Mononuclear cell (primary cell): ENCODE data around the gene AUTS2. TPM values are rescaled to one million over a fixed set of nuclear protein-coding genes. Genes with fewer than 3 reads are reported as not detected.

ENCODE experiments used
- H3K27me3 ChIP-seq: 2 replicates; pipeline ENCODE4 v1.6.0; 2011; ENCODE audit warnings: low read length, control low read depth; ENCODE audit not compliant: insufficient read depth
- H3K4me1 ChIP-seq: 2 replicates; pipeline ENCODE4 v1.5.1; 2011; ENCODE audit warnings: mild to moderate bottlenecking, low read length, control low read depth; ENCODE audit not compliant: insufficient read depth
- H3K4me3 ChIP-seq: 2 replicates; pipeline ENCODE4 v1.5.1; 2011; ENCODE audit warnings: mild to moderate bottlenecking, low read length, moderate library complexity
- H3K9me3 ChIP-seq: 2 replicates; pipeline ENCODE4 v1.5.1; 2011; ENCODE audit warnings: low read depth, mild to moderate bottlenecking, control low read depth, low read length
- total RNA-seq: library from RNA; depleted of rRNA; stranded (reverse); fragments of >200 nt; gene quantifications from one replicate; pipeline ENCODE4 v1.2.3, GENCODE V29; 2012

Gene AUTS2
- total RNA-seq, 1 donor, result 16.5 TPM

DNA sequence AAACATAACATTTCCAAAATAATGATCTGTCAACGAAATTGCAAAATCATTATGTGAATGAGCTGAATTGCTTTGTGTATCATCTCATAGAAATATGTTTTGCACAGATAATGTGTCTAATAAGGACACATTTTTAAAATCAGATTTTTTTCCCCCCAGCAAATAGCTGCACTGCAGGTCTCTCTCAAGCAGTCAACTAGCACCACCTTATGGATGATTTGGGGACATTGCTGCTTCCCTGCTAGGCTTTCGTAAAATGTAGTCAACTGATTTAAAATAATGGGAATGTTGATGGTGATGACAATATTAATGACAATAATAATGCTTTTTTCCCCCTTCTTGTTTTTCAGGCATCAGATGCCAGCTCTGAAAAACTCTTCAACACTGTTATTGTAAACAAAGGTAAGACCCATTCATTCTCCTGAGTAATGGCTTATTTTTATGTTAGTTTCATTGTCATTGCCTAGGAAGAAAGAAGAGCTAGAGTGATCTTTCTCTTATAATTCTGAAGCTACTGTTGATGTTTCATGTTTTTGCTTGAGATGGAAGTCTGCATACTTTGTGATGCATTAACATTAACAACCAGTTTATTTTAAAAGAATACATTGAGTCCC, 1100.1 kb downstream of the AUTS2 start:
- H3K27me3 ChIP-seq, result peaks cover 30% of the 10 kb centered on the region
- peaks cover 15% of the 10 kb centered on the region for H3K4me1 ChIP-seq

DNA sequence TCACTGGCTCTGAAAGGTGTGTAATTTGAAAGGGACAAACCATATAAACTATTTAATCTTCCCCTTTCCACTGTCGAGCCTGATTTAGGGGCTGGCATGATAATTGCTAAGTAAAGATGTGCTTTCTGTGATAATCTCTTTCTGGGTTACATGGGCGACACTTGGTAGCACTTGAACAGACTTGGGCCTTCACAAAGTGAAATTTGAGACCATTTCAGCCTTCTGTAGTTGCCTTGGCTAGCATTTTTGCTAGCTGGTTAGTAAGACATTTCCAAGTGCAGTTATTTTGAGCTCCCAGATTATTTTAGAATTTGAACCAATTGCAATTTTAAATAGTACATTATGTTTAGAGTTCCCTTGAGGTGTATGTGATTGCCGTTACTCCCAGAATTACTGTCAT, 1101.0 kb downstream of the AUTS2 start:
- H3K9me3 ChIP-seq, result no peaks in the 10 kb centered on the region

More for the DNA sequence above, 1100.1 kb downstream of the AUTS2 start:
- H3K9me3 ChIP-seq, result no peaks in the 10 kb centered on the region
- H3K4me3 ChIP-seq, result no peak overlapping the region

DNA sequence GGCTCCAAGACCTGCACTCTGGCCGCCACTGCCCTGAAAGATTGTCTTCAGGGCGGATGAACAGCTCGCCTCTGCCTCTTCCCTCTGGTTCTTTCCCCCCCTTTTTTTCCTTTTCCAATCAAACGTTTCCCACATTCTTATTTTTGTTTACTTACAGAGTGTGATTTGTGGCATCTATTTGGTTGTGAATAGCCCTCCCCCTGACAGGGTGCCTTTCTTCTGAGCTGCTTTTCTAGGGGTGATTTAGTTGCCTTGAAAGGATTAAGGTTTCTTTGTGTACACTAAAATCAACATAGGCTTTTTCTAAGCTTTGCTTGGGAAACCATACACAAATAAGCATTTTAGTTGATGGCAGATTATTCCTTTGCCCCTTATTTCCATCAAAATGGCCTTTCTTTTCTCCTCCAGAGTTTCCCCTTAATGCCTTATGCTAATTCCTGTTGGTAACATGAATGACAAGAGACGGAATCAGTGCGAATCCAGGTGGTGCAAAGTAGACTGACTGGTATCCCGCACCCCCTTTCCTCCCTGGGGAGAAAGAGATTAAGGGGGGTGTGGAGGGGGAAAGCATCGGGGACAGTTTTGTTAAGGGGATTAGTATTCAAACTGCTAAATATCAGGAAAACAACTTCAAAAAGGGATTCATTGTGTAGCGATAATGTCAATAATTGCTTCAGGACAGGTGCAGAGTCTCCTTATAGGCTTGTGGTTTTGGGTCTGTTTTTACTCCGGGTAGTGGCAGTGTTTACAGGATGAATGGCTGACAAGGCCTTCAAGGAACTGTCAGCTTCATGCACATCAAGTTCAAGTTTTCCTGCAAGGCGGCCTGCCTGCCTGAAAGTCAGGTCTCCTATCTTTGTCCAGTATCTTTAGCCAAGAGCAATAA, 1102.0 kb downstream of the AUTS2 start:
- H3K4me3 ChIP-seq, result no peak overlapping the region
- peaks cover 25% of the 10 kb centered on the region for H3K27me3 ChIP-seq
- peaks cover 9% of the 10 kb centered on the region for H3K4me1 ChIP-seq
- no peaks in the 10 kb centered on the region for H3K9me3 ChIP-seq

More for the DNA sequence above, 1101.0 kb downstream of the AUTS2 start:
- peaks cover 27% of the 10 kb centered on the region for H3K27me3 ChIP-seq
- peaks cover 15% of the 10 kb centered on the region for H3K4me1 ChIP-seq
- no peak overlapping the region for H3K4me3 ChIP-seq

DNA sequence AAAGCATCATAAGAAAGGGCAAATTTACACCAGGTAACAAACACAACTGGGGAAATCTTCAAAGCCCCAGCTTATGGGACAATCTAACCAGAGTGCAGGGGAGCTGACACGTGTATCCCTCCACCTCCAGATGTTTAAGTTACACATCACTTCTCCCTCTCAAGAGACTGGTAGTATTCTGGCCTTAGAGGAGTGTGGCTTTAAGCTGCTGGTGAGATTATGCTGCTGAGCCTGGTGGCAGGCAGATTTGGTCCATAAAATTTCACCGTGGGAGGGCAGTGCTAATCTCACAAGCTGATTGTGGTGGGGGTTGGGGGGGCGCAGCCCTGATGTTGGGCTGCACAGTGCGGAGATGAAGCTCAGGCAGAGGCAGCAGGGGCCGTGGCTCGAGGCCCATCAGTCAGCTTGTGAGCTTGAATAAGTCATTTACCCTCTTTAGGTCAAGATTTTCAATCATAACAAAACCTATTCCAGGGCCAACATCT, 1102.7 kb downstream of the AUTS2 start:
- H3K4me3 ChIP-seq, result no peak overlapping the region
- no peaks in the 10 kb centered on the region for H3K9me3 ChIP-seq
- peaks cover 19% of the 10 kb centered on the region for H3K27me3 ChIP-seq
- peaks cover 3% of the 10 kb centered on the region for H3K4me1 ChIP-seq

DNA sequence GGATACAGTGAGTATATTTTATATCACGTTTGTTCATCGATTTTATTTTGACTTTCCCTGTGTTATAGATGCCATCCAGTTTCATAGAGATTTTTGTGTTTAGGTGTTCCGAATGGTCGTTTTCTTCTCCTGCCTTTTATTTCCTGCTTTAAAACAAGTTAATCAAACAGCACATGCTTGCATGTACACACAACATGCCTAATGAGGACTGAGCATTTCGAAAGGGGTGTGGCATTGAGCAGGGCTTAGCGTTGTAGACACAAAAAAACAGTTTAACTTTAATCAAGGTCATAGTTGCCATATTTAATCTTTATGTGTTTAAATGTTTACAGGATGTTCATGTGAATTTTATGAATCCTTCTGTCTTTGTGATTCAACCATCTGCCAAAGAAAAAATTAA, 1103.2 kb downstream of the AUTS2 start:
- Histone ChIP-seq H3K4me1 (no peaks in the 10 kb centered on the region), H3K4me3 (no peak overlapping the region), H3K27me3 (peaks cover 14% of the 10 kb centered on the region), H3K9me3 (no peaks in the 10 kb centered on the region)

DNA sequence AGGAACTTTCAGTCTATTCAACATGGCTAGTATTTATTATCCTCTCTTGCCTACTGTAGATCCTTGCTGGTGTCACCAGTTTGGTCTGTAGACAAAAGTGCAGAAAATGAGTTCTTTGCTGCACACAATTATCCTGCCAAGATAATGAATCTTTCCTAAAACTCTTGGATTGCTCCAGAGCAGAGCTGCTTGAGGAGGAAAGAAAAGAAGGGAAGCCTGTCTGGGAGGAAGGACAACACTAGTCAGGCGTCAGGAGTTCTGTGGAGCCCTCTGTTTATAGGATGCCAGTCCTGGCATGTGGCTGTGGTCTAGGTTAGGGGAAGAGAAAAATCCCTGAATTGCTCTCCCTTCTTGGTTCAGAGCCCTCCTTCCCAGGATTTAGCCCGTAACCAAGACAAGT, 1103.7 kb downstream of the AUTS2 start:
- Histone ChIP-seq H3K4me1 (no peaks in the 10 kb centered on the region), H3K4me3 (no peak overlapping the region), H3K27me3 (peaks cover 8% of the 10 kb centered on the region), H3K9me3 (no peaks in the 10 kb centered on the region)

DNA sequence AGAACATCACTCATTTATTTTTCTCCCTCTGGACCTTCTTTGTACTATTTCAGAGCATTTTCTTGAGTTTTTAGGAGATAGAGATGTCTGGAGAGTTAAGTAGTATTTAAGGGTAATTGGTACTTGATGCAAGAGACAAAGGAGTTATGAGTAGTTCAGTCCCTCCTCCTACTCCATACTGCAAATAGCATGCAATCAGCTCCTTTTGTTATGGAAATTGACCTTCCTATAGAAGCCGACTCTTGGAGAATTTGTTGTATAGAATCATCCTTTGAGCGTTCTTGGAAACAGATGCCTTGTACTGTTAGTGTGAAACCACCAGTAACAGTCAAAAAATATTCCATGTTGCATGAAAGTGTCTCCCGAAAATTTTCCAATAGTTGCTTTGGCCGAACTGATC, 1105.5 kb downstream of the AUTS2 start:
- H3K27me3 ChIP-seq, result no peaks in the 10 kb centered on the region
- H3K9me3 ChIP-seq, result no peaks in the 10 kb centered on the region
- no peaks in the 10 kb centered on the region for H3K4me1 ChIP-seq
- H3K4me3 ChIP-seq, result no peak overlapping the region

DNA sequence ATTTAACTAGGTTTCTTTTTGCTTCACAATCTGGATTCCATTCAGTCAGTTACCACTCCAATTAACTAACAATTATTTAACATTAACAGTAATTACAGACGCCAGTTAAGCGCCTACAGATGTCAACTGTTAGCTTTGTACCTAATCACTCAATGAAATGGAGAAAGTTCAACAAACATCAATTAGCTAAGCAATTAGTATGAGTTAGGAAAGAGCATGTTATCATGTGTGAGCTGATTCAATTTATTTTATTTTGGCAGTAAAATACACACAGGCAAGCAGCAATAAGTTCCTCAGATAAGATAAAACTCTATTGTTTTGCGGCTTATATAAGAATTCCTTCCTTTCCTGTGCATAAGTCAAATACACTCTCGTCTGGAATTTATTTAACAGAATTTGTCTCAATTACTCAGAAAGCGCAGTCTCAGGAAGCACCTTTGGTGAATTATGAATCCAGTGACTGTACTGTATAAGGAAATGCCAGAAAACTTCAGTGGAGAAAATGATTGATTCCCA, 1106.6 kb downstream of the AUTS2 start:
- no peaks in the 10 kb centered on the region for H3K9me3 ChIP-seq
- H3K4me3 ChIP-seq, result no peak overlapping the region
- no peaks in the 10 kb centered on the region for H3K4me1 ChIP-seq
- no peaks in the 10 kb centered on the region for H3K27me3 ChIP-seq

DNA sequence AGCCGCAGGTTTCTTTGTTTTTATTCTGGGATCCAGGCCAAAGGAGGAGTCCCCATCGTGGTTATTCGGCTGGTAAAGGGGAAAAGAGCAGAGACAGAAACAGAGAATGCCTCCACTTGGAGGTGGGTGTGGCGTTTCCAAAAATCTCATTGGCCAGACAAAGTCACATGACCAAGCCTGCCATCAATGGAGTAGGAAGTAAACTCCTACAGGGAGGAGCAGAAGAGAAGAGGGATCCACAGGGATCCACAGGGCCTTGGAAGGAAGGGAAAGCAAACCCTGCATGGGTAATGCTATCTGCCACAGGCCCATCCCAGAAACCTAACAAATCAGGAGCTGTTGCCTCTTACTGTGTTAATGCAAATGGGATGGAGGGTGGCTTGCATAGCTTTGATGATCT, 1107.9 kb downstream of the AUTS2 start:
- Histone ChIP-seq H3K4me3 (no peak overlapping the region), H3K4me1 (no peaks in the 10 kb centered on the region), H3K27me3 (no peaks in the 10 kb centered on the region), H3K9me3 (no peaks in the 10 kb centered on the region)

DNA sequence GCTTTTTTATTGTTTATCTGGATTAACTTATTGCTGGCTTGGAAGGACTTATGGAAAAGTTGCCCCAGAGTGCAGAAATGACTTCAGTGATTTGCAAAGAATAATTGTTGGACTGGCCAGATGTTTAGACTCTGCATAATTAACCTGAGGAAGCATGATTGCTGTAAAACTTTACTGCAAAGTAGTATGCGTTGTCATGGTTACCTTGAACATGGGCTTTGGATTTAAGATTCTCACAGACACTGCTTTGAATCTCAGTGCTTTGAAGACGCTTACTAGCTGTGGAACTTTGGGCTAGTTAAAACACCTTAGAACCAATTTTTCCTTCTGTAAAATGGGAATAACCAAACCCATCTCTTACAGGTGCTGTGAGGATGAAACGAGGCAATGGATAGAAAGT, 1108.4 kb downstream of the AUTS2 start:
- no peaks in the 10 kb centered on the region for H3K4me1 ChIP-seq
- H3K4me3 ChIP-seq, result no peak overlapping the region
- no peaks in the 10 kb centered on the region for H3K9me3 ChIP-seq
- H3K27me3 ChIP-seq, result no peaks in the 10 kb centered on the region

DNA sequence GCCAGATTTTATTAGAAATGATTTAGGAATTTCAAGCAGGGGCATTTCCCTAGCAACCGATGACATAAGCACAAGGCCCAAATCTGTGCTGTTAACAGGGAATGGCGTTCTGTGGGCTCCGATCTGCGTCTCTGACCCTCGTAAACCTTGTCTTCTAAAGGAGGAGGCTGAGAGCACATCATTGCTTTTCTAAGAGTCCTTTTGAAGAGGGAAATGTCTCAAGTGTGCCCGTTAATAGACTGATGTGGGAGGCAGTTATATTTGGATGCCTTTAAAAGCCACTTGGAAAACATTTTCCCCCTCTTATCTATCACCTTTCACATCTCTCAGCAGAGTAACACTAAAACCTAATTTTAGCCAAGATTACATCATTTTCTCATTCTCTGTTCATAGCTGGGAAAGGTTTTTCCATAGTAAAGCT, 1109.6 kb downstream of the AUTS2 start:
- Histone ChIP-seq H3K4me3 (no peak overlapping the region), H3K9me3 (no peaks in the 10 kb centered on the region), H3K4me1 (no peaks in the 10 kb centered on the region), H3K27me3 (no peaks in the 10 kb centered on the region)

DNA sequence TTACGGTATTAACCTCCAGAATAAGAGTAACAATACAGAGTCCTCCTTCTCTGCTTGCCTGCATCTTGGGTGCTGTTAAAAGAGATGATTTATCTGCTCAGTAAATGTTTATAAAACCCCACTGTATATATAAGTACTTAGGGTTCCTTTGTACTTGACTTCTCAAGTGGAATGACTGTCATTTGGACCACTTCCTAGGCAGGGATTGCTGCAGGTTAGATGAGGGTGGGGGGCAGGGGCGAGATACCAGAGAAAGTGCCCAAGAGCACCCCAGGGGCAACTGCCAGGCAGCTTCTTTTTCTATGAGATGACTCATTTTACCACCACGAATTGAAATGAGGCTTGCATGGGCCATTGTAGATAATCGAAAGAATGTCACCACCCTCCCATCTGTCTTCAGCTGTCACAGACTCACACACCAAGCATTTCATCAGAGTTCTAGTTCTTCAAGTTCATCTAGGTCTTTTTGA, 1111.8 kb downstream of the AUTS2 start:
- H3K9me3 ChIP-seq, result no peaks in the 10 kb centered on the region

DNA sequence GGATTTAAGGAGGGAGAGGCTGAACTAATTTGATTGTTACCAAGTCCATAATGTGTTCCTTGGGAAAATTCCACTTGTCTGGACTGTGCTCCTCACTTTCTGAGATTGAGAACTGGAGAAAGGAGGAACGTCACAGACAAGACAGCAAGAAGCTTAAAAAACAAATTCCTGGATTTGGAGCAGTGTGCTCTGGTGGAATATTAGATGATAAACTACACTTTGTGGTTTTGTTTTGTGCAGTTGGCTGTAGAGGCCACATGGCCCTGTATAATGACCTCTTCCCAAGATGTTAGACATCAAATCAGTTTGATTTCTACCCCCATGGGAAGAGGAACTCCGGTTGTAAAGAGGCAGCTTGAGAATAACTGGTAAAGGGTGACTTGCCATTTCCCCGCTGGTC, 1112.4 kb downstream of the AUTS2 start:
- H3K4me3 ChIP-seq, result no peak overlapping the region
- H3K9me3 ChIP-seq, result no peaks in the 10 kb centered on the region
- no peaks in the 10 kb centered on the region for H3K27me3 ChIP-seq
- no peaks in the 10 kb centered on the region for H3K4me1 ChIP-seq

More for the DNA sequence above, 1111.8 kb downstream of the AUTS2 start:
- no peak overlapping the region for H3K4me3 ChIP-seq
- H3K27me3 ChIP-seq, result no peaks in the 10 kb centered on the region
- H3K4me1 ChIP-seq, result no peaks in the 10 kb centered on the region

DNA sequence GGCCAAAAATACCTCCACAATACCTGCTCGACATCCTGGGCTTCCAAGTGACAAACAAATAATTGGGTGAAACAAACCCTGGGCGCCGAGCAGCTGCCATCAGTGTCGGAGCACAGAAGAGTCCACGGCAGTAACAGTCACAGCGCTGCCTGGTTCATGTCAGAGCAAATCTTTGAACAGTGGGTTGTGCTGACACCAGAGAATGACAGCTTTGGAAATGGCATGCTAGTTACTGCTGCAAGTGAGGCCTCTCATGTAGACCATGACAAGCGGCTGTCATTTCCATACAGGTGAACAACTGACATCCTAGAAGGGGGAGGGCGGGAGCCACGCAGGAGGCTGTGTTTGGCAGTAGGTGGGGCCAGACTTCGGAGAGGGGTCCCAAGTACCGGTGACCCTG, 1113.2 kb downstream of the AUTS2 start:
- Histone ChIP-seq H3K4me1 (no peaks in the 10 kb centered on the region), H3K4me3 (no peak overlapping the region), H3K27me3 (no peaks in the 10 kb centered on the region), H3K9me3 (no peaks in the 10 kb centered on the region)

DNA sequence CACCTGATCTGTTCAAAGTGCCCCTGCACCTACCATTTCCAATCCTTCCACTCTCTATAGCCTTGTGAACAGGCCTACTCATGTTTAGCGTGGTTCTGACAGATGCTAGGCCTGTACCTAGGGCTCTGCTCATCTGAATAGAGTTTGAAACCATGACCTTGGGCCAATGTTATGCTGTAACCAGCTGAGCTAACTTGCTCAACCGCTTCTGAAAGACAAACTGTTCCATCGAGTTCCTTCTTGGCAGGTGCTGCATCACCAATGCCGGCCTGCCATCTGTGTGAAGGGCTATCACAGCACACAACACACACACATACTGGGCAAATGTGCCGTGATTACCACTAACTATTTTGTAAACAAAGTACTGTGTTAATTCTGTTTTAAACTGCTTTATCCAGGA, 1114.7 kb downstream of the AUTS2 start:
- H3K27me3 ChIP-seq, result no peaks in the 10 kb centered on the region
- H3K9me3 ChIP-seq, result no peaks in the 10 kb centered on the region
- H3K4me3 ChIP-seq, result no peak overlapping the region
- no peaks in the 10 kb centered on the region for H3K4me1 ChIP-seq
